Esophagus squamous epithelium (tissue), 4 donors: Measurements from ENCODE around the gene HEYL.

Experiments used
- CTCF ChIP-seq, 6 experiments: fragments of 450-650 bp in 4 of 6; fragments of 200-600 bp in 2 of 6; sonication (generic) in 2 of 6; IDR thresholded peaks; one replicate each; pipeline ENCODE4 v1.5.1; 2016 to 2019; ENCODE audit warnings: antibody characterized with exemption in 6 of 6, mild to moderate bottlenecking in 4 of 6, moderate library complexity in 4 of 6
- POLR2A ChIP-seq, 4 donors: fragments of 450-650 bp; IDR thresholded peaks; one replicate each; pipeline ENCODE4 v1.6.1; 2017; ENCODE audit warnings: antibody characterized with exemption in 4 of 4, mild to moderate bottlenecking in 4 of 4, moderate library complexity in 3 of 4

- TF ChIP-seq POLR2A (IDR thresholded peaks at IDR 0.05) (no peak), CTCF (IDR thresholded peaks at IDR 0.05) (peak in 3 of 6 experiments; percentile 13 to 25 (median 14))
These were observed at the start of gene HEYL for GRCh38 chr1:39639305-39640130.
